ENCODE results near the gene TANK.
"Not testable (repeated sequence)": the region's sequence is repeated elsewhere in the genome, so short reads cannot be mapped to it uniquely, and the experiment has no call there.

TANK gene

DNA sequence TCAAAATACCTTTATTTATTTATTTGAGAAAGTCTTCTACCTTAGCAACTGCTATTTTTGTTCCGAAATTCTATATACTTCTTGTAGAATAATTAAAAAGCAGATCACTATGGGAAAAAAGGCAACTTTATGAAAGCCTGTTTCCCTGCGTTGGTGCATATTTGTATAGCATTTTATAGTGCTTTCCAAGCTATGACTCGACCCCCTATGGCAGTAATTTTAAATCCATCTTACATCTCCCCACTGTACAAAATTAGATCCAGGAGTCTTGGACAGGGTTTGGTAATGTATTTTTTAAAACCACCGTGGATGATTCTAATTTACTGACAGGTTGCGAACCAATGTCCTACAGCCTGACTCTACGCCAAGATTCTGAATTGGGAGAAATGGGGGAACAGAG, 10.1 kb downstream of the TANK start:
- DNase-seq, result no peak

DNA sequence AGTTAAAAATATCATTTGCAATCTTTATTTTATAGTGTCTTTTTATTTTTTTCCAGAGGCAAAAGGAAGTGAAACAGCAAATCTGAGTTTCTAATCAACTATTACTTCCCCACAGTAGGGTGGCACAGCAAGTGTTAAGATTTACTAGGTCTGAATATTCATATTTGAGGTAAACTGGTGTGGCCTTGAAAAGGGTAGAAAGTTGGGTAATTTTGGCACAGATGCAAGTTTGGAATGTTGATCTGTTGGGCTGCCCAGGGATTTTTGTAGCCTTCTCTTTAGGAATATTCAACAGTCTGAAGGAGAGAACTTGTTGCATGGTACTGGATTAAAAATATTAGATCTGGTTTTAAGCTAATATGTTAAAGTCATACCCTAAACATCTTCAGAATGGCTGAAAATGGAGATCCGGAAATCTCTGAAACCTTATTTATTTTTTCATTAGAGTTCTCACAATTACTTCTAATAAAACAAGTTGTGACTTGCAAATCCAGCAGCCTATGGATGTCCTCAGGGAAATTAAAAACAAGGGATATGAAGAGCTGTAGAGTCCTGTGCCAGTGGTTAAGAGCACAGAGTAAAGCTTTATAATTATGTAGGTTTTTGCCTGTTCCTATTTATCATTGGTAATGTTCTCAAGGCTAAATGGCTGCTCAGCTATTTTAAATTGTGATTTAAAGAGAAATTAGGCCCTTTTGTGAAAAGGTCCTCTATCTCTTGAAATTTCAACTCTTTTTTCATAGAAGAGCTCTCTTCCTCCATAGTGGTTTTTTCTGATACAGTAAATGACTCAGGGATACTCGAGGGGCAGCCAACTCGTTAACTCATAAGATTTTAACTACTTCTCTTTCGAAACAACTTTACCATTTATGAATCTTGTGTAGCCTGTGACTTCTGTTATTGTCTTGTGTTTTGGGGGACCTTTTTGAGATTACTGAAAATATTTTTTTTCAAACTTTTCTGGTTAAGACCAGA, 11.0 kb downstream of the TANK start:
- no peak for DNase-seq

DNA sequence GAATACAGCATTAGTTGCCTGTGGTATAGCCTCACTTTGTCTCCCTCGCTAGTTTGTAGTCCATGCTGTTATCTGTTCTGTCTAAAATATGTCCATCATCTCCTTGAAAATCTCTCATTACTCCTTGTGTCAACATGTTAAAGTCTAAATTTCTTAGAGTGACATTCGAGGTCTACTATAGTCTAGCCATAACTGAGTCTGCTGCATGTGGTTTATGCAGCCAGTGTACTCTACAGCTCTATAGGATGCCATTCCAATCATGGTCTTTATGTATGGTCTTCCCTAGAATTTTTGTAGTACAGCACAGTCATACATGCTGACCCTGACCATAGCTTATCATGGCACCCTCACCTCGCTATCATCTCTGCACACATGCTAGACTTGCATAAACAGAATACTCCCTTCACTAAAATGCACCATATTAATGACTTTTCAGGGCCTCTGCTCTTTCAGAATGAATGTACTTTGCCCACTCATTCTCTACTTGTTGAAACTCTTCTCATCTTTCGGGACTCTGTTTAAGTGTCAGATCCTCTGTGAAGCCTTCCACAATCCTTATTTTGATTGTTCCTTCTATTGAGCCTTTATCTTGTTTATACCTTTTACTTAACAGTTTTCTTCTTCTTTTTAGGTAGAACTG, 12.8 kb downstream of the TANK start:
- DNase-seq, result no peak

DNA sequence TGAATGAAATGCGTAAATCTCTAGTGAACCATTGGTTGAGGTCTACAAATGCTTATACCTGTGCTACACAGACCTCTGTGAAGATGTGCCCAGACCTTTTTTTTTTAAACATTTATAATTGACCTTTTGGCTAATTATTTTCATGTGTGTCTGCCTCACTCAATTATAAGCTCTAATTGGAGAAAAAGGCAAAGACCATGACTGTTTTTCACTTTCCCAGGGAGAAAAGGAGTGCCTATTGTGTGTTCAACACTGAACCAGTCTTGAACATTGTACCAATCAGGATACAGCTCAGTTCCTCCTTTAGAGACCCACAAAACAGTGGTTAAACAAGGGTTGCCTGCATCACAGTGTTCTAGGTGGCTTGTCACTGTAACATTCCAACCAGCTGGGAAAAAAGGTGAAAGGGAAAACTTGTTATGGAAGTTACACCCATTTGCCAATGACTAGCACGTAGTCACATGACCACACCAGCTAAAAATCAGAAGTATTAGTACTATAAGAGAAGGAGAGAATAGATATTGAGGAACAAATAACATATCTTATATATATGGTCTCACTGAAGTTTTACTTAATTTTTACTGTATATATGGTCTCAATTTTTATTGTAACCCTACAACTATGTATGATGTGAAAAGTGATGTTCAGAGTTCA, 13.4 kb downstream of the TANK start:
- no peak for DNase-seq

DNA sequence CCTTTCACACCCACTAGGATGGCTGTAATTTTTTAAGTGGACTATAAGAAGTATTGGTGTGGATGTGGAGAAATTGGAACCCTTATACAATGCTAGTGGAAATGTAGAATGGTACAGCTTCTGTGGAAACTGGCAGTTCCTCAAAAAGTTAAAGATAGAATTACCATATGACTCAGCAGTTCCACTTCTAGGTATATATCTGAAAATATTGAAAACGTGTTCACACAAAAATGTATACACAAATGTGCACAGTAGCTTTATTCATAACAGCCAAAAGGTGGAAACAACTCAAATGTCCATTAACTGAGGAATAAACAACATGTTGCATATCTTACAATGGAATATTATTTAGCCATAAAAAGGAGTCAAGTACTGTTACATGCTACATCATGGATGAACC, 17.7 kb downstream of the TANK start:
- DNase-seq, result no peak

DNA sequence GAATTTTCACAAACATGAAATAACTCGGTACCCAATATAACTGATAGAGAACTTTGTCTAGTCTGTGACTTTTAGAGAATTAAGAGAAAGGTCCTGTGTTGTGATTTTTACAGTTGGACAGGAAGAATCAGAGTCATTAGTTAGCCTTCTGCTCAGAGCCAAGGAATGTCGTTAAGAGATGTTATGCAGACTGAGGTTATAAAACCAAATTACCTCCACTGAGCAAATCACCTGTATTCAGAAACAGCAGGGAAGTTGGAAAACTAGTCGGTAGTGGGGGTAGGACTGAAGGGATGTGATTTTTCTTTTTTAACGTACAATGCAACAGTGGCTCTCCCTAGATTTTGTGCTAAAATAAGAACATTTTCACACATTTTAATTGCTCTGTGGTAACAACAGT, 18.5 kb downstream of the TANK start:
- DNase-seq, result no peak

DNA sequence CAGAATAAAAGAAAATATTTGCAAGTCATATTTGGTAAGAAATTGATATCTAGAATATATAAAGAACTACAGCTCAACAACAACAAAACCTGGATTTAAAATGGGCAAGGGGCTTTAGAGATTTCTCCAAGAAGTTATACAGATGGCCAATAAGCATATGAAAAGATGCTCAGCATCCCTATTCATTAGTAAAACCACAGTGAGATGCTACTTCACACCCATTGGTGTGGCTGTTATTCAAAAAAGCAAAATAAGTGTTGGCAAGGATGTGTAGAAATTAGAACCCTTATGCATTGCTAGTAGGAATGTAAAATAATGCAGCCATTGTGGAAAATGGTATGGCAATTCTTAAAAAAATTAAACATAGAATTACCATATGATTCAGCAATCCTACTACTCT, 29.8 kb downstream of the TANK start:
- no peak for DNase-seq

DNA sequence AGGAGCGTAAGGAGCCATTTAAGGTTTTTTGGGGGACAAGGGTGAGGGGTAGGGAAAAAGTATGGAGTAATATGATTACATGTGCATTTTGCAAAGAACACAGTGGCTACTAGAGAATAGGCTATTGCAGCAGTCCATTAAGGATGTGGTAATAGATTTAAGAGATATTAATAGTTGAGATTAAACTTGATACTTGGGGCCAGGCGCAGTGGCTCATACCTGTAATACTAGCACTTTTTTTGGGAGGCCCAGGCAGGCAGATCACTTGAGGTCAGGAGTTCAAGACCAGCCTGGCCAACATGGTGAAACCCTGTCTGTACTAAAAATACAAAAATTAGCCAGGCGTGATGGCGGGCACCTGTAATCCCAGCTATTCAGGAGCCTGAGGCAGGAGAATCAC, 35.4 kb downstream of the TANK start:
- not testable (repeated sequence) for DNase-seq

DNA sequence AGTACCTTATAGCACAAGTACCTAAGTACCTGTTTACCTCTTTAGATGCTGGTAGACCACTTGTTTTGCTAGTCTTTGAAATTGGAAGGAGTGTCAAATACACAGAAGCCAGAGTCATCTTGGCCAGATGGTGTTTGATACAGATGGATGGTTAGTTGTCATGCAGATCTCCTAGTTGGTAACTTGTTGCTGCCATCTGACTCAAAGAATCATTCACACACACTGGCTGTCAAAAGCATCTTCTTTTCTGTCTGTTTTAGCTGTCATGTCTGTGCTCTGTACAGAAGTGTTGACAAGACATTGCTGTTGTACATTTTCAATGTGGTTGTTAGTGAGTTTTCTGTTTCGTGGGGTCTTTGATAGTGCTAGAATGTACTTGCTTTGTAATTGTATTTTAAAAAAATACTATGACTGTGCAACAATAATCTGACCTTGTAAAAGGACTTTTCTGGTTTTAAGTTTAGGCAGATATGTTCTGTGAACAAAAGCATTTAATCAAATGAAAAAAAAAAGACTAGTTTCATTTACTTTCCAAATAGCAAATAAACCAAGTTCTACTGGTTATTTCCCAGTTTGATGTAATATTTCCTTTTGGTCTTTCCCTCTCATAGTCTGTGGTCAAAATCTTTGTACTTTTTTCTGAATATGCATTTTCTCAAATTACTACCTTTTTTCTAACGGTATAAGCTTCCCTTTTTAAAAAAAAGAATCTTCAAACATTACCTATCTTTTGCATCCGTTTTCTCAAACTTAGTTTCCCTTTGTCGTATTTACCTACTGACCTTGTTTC, 39.9 kb downstream of the TANK start:
- DNase-seq, result no peak

DNA sequence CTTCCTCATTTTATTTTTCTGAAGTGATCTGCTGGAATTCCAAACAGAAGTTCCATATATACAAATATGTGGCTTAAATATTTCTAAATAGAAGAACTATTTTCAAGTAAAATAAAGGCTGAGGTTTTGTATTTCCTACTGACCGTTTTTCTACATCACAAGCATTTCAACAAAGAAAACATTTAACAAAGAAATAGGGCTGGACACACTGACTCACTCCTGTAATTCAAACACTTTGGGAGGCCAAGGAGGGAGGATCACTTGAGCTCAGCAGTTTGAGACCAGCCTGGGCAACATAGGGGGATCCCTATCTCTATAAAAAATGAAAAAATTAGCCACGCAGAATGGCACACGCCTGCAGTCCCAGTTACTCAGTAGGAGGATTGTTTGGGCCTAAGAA, 44.6 kb downstream of the TANK start:
- DNase-seq, result no peak

DNA sequence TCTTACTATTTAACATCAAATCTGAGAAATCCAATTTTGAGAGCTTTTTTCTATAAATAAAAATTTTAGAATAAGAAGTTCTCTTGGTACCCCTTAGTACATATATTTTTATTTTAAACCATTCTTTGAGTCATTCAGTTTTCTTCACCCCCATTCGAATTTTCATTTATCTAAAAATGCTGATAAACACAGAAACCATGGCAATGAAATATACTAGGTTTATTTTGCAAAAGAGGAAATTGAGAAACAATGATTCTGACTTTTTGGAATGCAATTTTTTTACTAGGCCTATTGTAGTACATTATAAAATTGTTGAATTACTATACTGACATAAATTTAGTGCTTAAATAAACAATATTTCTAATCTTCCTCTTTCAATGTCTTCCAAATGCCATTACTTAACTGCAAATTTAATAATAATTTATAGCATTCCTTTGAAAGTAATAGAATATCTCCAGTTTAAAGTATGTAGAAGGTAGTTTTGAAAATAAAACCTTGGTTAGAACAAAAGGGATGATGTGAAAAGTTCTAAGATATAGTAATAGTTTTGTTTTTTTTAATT, 46.3 kb downstream of the TANK start:
- DNase-seq, result no peak

DNA sequence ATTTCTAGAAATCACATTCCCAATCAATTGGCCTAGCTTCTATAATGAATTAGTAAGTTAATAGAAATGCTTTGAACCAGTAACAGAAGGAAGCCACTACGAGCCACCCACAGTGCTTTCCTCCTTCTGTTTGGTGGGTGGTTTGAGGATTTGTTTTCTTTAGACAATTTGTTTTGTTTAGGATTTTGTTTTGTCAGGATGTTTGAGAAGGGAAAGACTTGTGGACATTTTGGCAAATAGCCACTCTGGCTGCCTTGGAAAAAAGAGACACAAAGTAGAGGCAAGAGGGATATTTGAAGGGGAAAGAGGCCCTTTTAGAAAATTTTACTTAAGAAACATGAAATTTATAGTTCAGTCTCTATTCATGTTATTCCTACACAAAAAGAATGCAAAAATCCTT, 47.7 kb downstream of the TANK start:
- no peak for DNase-seq

DNA sequence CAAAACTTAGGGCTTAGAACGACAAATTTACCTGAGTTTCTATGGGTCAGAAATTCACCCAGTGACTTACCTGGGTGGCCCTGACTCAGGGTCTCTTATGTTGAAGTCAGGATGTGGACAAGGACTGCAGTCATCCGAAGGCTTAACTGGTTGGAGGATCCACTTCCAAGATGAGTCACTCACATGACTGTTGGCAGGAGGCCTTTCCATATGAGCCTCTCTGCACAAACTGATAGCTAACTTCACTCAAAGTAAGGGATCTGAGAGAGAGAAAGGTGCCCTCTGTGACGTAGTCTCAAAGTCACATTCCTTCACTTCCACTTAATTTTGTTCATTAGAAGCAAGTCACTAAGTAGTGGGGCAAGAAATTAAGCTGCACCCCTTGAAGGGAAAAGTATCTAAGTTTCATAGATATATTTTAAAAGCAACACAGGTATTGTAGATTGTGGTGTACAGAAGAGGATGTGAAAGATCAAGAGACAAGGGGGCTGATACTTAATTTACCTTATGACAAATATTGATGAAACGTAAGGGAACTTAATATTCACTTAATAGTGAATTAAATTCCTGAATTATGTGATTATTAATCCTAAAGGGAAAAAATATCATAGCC, 48.4 kb downstream of the TANK start:
- DNase-seq, result no peak

DNA sequence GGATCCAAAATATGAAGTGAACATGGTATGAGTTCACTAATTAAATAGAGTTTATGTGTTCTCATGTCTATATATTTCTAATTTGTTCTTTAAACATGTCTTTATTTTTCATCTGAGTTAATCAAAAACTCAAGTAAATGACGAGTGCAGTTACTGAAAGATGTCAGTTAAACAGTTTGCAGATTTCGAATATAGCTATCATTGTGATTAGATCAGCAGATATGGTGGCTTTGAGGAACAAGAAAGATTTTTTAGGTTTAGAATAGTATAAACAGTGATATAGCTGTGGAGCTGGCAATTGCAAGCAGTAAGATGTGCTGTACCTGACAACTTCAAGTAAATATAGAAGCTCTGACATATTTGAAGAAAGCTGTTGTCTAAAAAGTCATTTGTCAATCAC, 49.7 kb downstream of the TANK start:
- DNase-seq, result no peak

DNA sequence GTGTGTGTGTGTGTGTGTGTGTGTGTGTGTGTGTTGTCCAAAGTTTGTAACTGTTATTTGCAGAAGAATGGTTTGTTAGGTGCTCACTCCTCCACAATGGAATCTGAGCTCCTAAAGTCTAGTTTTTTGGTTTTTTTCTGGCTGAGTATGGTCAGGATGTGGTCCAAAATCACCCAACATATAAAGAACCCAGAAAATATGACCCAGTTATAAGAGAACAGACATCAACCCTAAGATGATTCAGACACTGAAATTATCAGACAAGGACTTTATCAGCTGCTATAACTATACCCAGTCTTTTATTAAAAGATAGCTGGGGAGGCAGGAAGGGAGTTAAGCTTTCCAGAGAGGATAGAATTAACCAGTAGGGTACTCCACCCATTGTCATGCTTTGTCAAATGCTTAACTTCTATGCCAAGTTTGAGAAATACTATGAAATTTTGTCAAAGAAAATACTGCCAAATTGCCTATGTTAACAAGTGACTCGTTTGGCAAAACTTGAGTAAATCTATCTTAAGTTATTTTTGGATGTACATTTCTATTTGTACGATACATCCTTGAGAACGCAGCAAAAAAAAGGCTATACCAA, 57.5 kb downstream of the TANK start:
- DNase-seq, result no peak

DNA sequence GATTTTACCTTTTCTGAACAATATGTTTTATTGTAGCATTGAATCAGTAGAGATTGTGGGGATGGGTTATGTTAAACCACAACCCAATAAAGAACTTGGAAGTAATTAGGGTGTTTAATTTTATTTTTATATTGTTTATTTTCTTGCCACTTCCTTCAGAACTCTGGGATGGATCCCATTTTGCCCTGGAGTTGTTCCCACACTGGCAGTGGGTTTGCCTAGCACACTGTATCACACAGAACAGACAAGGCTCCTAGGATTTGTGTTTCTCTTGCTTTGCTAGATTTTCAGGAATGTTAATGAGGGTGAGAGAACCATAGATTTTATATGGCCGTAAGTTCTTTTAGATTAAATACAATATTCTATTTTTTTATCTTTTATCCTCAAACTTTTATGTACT, 59.0 kb downstream of the TANK start:
- DNase-seq, result no peak

DNA sequence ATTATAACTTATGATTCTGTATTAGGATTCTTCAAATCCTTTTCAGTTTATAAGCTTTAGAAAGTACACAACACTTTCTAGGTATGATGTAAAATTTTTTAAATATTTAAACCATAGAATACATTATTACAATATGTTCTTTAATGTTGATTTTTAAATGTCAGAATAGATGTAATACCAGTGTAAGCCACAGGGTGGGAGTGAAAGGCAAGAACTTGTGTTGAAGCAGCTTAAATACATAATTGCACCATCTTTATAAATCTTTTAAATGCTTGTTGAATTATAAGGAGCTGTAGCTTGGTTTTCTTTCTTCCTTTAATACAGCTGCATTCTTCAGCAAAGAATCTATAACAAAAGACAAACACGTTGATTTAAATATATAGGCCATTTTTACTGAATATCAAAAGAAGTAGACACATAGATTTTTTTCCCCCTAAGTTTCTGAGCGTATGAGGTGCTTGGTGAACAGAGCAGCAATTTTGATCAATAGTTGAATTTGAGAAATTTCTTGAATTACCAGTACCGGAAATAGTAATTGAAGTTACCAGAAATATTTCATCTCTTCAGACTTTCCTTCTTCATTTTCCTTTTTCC, 63.0 kb downstream of the TANK start:
- no peak for DNase-seq

DNA sequence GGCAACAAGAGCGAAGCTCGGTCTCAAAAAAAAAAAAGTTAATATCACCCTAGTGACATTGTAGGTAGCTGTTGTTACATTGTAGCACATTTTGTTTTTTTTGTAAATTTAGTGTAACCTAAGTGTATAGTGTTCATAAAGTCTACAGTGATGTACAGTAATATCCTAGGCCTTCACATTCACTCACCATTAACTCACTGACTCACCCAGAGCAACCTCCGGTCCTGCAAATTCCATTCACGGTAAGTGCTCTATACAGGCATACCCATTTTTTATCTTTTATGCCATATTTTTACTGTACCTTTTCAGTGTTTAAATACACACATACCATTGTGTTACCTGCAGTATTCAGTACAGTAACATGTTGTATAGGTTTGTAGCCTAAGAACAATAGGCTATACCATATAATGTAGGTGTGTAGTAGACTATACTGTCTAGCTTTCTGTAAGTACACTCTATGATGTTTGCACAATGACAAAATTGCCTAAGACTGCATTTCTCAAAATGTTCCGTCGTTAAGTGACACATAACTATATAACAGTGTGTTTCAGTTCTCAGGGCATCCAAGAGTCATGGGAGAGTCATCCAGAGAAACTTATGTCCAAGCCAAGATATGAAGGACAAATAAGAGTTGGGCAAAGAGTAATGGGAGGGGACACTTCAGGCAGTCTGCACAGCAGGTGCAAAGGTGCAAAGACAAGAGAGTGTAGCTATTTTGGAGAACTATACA, 68.4 kb downstream of the TANK start:
- no peak for DNase-seq

DNA sequence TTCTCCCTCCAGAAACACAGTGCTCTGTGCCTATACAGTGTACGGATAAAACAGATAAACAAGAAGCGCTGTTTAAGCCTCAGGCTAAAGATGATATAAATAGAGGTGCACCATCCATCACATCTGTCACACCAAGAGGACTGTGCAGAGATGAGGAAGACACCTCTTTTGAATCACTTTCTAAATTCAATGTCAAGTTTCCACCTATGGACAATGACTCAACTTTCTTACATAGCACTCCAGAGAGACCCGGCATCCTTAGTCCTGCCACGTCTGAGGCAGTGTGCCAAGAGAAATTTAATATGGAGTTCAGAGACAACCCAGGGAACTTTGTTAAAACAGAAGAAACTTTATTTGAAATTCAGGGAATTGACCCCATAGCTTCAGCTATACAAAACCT, 70.7 kb downstream of the TANK start:
- DNase-seq, result no peak

DNA sequence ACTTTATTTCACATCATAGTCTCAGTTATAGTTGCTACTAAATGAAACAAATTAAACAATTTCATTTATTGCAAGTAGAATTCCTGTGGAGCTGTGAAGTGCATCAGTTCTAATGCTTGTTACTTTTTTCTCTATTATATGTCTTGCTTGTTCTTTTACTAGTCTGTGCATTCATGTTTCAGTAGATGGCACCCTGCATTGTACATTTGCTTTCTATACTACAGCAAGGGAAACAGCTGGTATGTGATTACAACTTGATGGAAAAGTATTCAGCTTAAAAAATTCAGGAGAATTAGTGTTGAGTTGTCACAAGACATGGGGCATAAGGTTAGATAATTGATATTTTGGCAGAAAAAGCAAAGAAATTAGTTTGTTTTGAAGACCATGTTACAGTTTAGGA, 72.3 kb downstream of the TANK start:
- DNase-seq, result no peak
